GM21825 (cell line): ENCODE results near the gene PHF10.
"Not testable (repeated sequence)": the region's sequence is repeated elsewhere in the genome, so short reads cannot be mapped to it uniquely, and the experiment has no call there.

Experiments used
- ATAC-seq: cut with Tn5 transposase; IDR thresholded peaks from one replicate; pipeline ENCODE4 v1.9.1; 2021; ENCODE audit warnings: mild to moderate bottlenecking, moderate library complexity; ENCODE audit not compliant: unreplicated experiment

PHF10 gene

DNA sequence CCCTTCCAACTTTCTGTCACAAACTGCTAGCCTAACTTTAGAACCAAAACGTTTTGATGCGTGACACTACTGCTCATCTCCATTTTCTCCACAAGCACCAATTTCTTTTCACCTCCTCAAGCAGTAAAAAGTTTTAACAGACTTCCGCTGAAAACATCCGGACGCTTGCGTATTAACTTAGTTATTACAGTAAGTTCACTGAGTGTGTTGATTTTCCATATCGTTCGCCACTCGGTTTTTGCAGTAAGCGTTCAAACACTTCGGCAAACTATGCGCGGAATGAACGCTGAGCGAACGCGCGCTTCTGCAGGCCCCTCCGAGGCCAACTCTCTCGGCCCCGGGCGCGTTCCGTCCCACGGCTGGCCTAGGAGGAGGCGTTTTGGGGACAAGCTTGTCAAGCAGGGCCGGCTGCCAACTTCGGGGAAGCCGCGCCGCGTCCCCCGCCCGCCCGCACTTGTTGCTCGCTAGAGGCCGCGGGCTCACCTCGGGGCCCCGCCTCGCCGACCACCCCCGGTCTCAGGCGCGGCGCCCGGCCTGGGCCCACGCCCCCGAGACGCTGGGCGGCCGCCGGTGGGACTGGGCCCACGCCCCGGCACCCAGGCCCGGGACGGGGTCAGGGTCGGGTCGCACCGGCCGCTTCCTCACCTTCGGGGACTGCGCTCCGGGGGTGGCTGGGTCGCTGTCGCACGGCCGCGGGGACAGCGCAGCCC is 945 bp downstream of the PHF10 start:
- ATAC-seq, result peak; percentile 30

DNA sequence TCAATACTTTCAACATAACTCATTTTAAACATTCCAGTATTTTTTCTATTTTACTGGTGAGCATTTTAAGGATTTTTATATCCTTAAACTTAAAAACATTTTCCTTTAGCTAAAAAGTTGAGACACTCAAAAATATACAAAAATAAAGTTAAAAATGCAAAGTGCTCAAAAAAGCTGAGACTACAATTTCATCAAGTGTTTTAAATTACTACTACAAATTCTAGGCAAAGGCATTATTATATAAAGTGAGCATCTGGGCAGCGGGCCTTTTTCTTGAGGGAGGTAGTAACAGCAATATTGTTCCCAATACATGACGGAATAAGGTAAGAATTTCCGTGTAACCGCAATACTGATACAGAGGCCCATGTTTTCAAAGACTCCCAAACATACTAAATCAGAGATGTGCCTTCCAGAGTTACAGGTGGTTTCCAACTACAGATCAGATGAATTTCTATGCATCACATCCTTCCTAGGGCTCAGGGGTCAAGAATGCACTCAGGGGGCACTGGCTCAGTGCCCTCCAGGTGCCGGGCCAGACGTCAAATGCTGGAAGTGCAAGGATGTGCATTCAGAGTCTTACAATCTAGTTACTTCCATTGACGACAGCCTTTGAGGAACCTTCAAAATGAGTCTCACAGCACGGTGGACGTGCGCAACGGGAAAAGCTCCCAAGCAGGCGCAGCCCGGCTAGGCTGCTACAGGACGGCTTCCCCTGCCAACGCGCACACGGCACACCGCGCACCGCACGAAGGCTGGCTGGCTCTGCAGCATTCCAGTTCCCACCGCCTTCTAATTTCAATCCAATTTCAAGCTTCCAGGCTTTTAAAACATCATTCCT is 1.7 kb downstream of the PHF10 start:
- ATAC-seq, result peak; percentile 32

DNA sequence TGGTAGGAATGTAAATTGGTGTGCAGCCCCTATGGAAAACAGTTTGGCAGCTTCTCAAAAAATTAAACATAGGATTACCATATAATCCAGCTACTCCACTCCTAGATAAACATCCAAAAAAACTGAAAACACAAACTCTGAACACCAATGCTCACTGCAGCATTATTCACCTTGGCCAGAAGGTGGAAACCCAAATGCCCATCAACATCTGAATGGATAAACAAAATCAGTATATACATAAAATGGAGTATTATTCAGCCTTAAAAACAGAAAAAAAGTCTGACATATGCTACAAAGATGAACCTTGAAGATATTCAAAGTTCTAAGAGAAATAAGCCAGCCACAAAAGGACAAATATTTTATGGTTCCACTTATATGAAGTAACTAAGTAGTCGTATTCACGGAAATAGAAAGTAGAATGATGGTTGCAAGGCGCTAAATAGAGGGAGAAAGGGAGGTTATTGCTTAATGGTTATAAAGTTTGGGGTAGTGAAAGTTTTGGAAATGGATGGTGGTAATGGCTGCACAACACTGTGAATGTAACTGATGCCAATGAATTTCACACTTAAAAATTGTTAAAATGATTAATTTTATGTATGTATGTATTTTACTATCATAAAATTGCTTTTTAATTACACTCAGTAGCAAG is 4.0 kb downstream of the PHF10 start:
- no peak for ATAC-seq

GRCh38 chr6:169719117-169719516 is 5.2 kb downstream of the PHF10 start:
- no peak for ATAC-seq

DNA sequence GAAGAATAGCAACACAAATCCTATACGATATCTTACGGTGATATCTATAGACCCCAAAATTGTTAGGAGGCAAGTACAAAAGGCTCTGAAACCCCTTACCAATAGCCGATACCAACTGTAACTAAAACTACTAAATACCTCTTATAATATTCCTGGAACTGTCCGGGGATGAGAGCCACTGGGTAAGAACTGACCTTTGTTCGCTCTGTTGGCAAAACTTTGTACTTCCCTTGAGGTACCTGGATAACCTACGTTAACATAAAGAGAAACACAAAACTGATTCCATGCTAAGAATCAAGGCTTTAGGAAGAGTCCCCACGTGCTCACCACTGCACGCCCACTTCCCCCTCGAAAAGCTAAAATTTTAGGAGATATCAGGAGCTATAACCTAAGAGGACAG is 9.7 kb downstream of the PHF10 start:
- ATAC-seq, result no peak

DNA sequence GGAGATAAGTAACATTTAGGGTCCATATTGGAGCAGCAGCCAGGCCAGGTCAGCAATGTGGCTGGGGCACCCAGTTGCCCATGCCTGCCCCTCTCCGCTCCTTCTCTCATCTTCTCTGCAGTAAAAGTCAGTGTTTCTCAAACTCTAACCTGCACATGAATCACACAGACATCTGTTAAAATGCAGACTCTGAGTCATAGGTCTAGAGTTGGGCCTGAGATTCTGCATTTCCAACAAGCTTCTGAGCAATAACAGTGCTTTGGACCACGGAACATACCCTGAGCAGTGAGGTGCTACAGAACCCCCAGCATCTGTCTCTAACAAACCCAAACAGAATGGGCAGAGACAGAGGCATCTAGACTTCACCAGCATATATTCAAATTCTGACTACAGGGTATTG is 10.1 kb downstream of the PHF10 start:
- no peak for ATAC-seq

- no peak for ATAC-seq
Observed at GRCh38 chr6:169710009-169710408, 14.3 kb downstream of the PHF10 start.

DNA sequence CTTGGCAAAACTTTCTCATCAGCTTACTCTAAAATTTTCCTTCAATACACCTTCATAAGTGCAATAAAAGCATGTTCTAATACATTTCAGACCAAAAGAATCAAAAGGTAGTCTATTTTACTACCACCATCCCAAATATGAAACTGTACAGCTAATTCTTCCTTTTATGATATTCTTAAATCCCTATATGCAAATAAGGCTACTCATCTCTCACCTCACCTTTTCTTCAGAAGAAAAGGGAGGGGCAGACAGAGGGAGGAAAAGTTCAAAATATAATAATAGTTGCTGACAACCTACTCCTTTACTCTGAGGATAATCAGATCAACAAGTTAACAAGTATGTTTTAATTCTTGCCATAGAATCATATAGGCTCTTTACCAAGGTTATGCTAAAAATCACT is 15.0 kb downstream of the PHF10 start:
- no peak for ATAC-seq

- ATAC-seq, result no peak
Observed at GRCh38 chr6:169707772-169708171, 16.5 kb downstream of the PHF10 start.

GRCh38 chr6:169702840-169703246 is 21.5 kb downstream of the PHF10 start:
- peak; percentile 12 for ATAC-seq

DNA sequence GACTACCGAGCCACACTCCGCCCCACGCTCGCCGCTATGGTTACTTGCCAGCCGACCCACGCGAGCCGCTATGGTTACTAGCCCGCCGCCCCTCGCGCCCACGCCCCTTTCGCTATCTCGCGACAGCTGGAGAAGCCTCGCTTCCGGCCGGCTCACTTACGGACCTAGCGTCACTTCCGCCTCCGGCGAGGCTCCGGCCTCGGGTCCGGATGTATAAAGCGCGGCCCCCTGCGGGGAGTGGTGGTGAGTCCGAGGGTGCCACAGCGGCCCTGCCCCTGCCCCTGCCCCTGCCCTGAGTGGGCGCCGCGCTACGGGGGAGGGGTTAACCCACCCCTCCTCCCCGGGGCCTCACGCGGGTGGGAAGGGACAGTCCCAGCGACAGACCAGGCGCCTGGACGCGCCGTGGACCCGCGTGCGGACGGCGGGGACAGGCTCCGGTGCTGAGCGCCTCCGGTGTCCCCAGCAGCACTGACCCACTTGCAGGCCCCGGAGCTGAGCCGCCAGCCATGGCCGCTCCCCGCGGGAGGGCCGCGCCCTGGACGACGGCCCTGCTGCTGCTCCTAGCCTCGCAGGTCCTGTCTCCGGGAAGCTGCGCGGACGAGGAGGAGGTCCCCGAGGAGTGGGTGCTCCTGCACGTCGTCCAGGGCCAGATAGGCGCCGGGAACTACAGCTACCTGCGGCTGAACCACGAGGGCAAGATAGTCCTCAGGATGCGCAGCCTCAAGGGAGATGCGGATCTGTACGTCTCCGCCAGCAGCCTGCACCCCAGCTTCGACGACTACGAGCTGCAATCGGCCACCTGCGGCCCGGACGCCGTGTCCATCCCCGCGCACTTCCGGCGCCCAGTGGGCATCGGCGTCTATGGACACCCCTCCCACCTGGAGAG is 22.1 kb downstream of the PHF10 start, which contains the start of the genes C6orf120 and WDR27:
Gene C6orf120, plus strand, starts transcription at position 173 of the 886 bp plus-strand sequence. Its CDS starts 334 bp downstream, at position 507.
Gene WDR27, minus strand, starts transcription at position 76 of the 886 bp plus-strand sequence. CDS start 13,024 bp downstream, outside the sequence.
- ATAC-seq, result peak; percentile 97

DNA sequence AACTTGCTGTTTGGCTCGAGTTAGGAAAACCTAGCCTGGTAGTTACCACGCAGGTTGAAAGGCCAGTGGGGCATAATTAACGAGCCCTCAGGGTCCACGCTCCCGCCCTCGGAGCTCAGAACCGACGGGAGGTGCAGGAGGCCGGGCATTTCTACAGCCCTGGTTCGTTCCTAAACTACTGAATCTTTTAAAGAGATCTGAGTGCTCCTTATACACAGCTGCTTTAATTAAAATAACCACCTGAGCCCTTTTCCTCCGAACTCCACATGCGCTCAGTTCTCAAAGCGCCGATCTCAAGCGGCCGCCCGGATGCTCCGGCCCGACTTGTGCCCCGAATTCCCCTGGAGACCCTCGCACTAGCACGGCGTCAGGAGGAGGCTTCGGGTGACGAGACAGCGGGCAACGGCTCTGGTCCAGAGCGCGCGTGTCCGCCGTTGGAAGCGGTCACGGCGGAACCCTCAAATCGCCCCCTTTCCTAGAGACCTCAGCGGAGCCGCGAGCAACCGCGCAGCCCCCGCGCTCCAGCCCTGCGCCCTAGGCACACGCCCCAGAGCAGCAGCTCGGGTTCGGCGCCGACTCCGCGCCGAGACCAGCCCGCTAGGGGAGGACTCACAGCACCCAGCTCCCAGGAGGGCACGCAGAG is 22.9 kb downstream of the PHF10 start:
- ATAC-seq, result no peak

- ATAC-seq, result no peak
Observed at GRCh38 chr6:169700296-169700695, 24.0 kb downstream of the PHF10 start.

- ATAC-seq, result not testable (repeated sequence)
Observed at GRCh38 chr6:169697115-169697514, 27.2 kb downstream of the PHF10 start.

- no peak for ATAC-seq
Observed at GRCh38 chr6:169695131-169695530, 29.2 kb downstream of the PHF10 start.

- ATAC-seq, result no peak
Observed at GRCh38 chr6:169692516-169692915, 31.8 kb downstream of the PHF10 start.

- no peak for ATAC-seq
Observed at GRCh38 chr6:169691260-169691659, 33.0 kb downstream of the PHF10 start.

GRCh38 chr6:169689287-169689686 is 35.0 kb downstream of the PHF10 start:
- no peak for ATAC-seq

DNA sequence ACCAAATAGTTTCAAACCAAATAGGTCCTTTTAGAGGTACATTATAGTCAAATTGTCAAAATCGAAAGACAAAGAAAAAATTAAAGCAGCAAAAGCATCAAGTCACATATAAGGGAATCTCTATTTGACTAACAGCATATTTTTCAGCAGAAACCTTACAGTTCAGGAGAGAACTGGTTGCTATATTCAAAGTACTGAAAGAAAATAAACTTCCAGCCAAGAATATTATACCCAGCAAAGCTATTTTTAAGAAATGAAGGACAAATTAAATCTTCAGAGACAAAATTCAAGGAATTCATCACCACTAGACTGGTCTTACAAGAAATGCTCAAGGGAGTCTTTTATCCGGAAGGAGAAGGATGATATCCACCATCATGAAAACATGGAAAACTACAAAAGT is 38.4 kb downstream of the PHF10 start:
- no peak for ATAC-seq

GRCh38 chr6:169684056-169684455 is 40.2 kb downstream of the PHF10 start:
- ATAC-seq, result no peak
